HG02571 (cell line): Measurements from ENCODE around the gene KCNK16.

Experiments
- ATAC-seq: cut with Tn5 transposase; IDR thresholded peaks from one replicate; pipeline ENCODE4 v1.9.1; 2021; ENCODE audit warnings: mild to moderate bottlenecking, moderate library complexity; ENCODE audit not compliant: unreplicated experiment

Gene KCNK16

DNA sequence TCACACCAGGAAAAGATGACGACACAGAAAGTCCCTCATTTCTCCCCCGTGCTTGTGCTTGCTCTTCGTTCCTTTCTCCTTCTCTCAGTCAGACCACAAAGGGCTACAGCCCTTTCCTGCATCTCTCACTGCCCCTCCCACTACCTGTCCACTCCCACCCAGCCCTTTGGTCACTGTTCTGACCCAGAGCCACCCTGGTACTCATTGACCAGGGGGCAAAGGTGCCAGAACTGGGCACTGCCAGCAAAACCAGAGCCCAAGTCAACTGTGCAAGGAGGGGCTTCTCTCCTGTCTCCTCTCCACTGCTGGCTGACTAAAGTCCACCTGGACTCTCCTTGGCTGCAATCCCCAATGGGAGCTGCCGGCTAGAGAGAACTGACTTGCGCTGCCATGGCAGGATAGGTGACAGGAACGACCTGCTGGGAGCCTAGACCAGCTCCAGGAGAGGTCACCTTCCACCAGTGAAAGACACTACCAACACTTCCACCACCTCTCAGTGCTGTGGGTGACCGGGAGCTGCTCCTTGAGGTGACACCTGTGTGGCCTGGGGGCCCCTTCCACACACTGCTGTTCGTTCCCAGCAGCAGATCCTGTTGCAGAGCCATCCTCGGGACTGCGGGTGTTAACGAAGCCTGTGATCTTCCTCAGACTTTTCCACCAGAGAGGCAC lies 41.1 kb downstream of the KCNK16 start:
- ATAC-seq = no peak

GRCh38 chr6:39280247-39280731 lies 42.2 kb downstream of the KCNK16 start:
- no peak for ATAC-seq

GRCh38 chr6:39279539-39279938 lies 43.0 kb downstream of the KCNK16 start:
- no peak for ATAC-seq

GRCh38 chr6:39276379-39276995 lies 46.0 kb downstream of the KCNK16 start:
- no peak for ATAC-seq

GRCh38 chr6:39274903-39275302 lies 47.6 kb downstream of the KCNK16 start:
- ATAC-seq = no peak

DNA sequence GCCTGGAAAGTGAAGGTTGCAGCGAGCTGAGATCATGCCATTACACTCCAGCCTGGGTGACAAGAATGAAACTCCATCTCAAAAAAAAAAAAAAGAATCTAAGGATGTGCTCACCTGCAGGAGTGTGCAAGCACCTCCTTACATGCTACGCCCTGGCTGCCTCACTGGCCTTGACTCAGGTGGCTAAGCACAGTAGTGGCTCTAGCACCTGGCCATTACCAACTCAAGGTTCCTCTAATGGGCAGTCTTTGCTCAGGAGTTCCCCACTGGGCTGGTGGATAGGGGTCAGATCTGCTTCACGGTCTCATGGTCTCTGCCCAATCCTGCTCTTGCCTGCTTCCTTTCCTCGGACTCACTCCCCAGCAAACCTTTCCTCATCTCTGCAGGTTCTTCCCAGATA lies 48.0 kb downstream of the KCNK16 start:
- ATAC-seq = no peak

GRCh38 chr6:39273406-39273821 lies 49.1 kb downstream of the KCNK16 start:
- ATAC-seq = no peak

DNA sequence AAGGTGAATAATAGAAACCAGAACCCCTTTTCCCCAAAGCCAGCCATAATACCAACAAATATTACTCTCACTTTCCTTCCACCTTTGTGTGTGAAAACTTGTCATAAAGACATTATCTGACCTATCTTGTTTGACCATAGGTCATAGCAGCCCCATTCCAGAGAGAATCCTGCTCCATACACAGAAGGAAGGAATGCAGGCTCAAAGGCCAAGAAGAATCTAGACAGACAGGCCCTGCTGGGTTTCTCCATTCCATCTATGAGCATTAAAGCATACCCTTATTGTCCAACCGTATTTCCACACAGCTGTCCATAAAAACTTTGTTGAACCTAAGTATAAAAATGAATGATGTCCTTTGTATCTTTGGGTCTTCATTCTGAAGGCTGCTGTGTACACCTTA lies 52.5 kb downstream of the KCNK16 start:
- ATAC-seq = no peak

DNA sequence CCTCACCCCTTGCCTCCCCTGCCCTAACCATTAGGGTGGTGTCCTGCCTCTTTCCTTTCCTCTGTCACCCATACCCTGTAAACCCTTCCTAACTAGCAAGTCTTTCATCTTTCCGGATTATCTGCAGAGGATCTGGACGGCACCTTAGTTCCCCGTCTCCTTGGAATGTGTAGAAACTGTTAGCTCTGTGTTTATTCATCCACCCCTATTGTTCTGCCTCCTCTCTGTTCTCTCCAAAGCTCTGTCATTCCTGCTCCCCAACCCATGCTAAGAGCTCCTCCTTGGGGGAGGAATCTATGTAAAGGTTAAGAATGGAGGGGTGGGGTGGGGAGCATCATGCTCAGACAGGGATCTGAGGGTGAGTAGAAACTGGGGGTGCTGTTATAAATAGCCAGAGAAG lies 53.8 kb downstream of the KCNK16 start:
- no peak for ATAC-seq

DNA sequence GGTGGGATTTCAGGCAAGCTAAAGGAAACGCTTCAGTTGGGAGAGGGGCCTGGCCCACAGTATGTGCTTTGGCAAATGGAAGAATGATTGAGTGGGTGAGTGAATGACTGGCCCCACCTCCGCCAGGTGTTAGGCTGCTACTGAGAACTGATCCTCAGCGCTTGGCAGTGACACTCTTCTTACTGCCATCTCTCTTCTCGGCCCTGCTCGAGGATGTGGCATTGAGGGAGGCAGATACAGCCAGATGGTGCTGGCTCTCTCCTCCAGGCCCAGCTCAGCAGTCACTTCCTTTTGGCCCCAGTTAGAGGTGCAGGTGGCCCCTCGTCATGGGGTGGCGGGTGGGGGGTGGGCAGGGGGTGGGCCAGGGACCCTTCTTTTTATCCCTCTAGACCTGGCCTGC lies 54.3 kb downstream of the KCNK16 start:
- no peak for ATAC-seq

DNA sequence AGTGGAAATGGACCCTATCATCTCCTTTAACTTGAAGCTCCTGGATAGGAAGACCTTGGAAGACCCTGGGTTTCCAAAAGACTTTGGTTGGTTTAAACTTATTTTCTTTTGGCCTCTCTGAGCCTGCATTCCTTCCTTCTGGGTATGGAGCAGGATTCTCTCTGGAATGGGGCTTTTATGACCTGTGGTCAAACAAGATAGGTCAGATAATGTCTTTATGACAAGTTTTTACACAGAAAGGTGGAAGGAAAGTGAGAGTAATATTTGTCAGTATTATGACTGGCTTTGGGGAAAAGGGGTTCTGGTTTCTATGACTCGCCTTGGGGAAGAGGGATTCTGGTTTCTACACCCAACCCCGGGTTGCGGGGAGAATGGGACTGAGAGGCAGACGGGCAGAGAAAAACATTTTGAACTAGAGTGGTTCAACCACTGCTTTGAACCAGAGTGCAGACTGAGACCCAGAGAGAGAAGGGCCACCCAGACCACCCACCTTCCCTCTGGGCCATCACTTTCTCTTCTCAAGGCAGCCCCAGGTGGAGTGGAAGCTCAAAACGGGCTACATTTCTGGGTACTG lies 55.6 kb downstream of the KCNK16 start:
- ATAC-seq = no peak

DNA sequence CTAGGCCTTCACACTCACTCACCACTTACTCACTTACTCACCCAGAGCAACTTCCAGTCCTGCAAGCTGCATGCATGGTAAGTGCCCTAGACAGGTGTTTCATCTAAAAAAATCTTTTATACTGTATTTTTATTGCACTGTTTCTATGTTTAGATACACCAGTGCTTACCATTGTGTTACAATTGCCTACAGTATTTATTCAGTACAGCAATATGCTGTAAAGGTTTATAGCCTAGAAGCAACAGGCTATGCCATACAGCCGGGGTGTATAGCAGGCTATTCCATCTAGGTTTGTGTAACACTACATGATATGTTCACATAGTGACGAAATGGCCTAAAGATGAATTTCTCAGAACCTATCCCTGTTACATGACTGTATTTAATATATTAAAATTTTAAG lies 56.1 kb downstream of the KCNK16 start:
- ATAC-seq = no peak
